Keratinocyte (primary cell): ENCODE data around the gene SLC9C2.

Experiments
- CTCF ChIP-seq, 3 experiments: IDR thresholded peaks in 1 of 3; conservative IDR thresholded peaks in 1 of 3; optimal IDR thresholded peaks in 1 of 3; 2 replicates in 2 of 3; 3 replicates in 1 of 3; pipeline versions ENCODE3 to v1.5.1; 2011; ENCODE audit warnings: low read length in 3 of 3, mild to moderate bottlenecking in 3 of 3, moderate library complexity in 2 of 3, control low read depth in 1 of 3, inconsistent platforms in 1 of 3; ENCODE audit not compliant: insufficient read depth in 2 of 3; ENCODE audit errors: extremely low read depth in 1 of 3
- EZH2 ChIP-seq: IDR thresholded peaks from one replicate; pipeline ENCODE4 v1.6.1; 2012; ENCODE audit warnings: inconsistent platforms, mild to moderate bottlenecking, low read length, moderate library complexity

- no peak for TF ChIP-seq CTCF (optimal IDR thresholded peaks at IDR 0.05 in 1 of 3, IDR thresholded peaks at IDR 0.05 in 1 of 3, conservative IDR thresholded peaks at IDR 0.05 in 1 of 3; ENCODE audit: extremely low read depth in 1 of 3, insufficient read depth in 2 of 3, low read length in 3 of 3)
- TF ChIP-seq EZH2, result no peak
Measured at GRCh38 chr1:173590557-173590956, 12.3 kb downstream of the SLC9C2 start.
